GM19023 (cell line): Measurements from ENCODE around the gene SMYD3.
"Not testable (repeated sequence)": the region's sequence is repeated elsewhere in the genome, so short reads cannot be mapped to it uniquely, and the experiment has no call there.

Source experiments
- ATAC-seq: cut with Tn5 transposase; IDR thresholded peaks from one replicate; pipeline ENCODE4 v1.9.1; 2021; ENCODE audit warnings: mild to moderate bottlenecking, moderate library complexity; ENCODE audit not compliant: unreplicated experiment

SMYD3 gene

DNA sequence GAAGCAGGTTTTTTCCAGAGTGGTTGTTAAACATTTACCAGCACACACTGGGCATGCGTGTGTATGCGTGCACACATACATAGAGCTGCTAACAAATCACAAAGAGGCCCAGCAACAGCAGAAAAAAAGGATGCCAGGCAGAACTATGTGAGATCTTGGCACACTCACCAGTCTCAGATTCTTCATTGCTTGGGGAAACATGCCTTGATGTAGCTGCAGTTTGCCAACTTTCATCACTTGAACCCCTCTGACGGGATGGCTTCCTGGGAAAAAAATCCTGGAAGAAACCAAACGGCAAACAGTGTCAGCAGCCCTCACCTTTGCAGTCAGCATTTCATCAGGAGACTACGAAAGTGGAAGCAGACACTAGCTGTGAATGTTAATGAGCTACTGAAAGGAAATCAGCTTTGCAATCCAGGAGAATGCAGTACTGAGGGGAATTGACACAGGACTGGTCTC, 743.2 kb downstream of the SMYD3 start:
- ATAC-seq, result no peak

DNA sequence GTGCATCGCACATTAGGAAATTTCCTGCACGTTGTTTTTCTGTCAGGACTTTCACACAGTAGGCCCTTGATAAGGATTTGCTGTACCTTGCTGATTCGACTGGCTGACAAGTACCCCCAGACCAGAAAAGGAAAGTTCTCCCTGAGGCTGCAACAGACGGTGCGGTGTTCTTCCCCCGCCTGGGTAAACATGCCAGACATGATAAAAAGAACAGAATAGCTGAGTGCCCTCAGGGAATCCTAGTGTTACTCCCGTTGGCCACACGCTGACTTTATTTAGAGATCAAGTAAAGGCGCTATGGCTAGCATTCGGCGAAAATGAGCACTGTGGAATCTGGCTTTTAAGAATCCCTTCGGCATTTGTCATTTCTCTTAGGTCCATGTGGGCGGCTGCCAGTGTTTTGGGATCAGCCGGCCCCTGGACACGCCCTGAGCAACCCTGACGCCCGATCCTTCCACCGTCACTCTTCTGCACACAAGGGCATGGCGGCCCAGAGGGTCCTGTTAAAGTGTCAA, 744.6 kb downstream of the SMYD3 start:
- no peak for ATAC-seq

DNA sequence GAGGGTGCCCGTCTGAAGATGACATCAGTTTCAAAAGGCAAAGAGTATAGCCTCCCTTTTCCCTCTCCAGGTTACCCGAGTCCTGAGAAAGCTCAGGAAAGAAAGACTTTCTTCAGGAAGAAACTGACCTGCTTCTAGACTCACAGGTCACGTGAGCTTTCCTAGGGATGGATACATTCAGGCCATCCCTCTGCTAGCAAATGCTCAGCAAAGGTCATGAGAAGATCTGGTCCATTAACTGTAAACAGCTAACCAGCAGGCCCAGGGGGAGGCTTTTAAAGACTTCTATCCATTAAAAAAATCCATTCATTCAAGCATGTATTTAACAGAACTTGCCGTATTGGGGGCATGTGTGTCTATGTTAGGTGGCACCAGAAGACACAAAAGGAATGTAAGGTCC, 746.8 kb downstream of the SMYD3 start:
- no peak for ATAC-seq

DNA sequence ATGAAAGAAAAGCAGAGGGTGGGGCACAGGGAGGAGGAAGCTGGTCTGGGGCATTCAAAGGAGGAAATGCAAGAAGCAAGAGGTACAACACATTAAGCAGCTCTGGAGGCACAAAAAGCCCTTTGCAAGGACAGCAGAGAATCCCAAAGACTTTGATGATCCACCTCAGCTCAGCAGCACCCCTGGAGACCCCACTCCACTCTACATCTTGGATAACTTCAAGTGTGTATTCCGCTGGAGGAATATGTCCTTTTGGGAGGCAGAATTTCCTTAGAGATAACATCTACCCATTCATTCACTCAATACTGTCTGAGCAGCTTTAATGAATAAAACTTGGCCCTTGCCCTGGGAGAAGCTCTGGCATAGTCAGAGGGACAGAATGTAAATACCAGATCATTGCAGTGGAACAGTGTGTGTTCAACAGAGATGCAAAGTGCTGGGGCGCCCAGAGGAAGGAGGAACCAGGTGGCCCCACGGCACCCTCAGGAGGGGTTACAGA, 752.6 kb downstream of the SMYD3 start:
- ATAC-seq, result no peak

DNA sequence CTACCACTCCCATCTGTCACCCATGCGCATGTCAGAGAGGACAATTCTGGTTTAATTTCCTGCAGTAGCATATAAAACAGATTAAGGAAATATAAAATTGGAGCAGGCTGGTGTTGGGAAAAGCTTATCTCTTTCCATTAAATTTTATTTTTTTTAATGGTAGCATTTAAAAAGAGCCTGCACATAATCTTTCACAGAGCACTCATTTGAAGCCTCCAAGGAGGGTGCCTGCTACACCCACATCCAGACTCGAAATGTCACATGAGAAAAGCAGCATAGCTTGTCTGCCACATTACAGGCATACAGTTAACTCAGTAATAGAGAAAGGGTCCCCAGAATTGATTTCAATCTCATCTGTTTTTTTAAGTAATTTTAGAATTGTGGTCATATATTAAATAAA, 753.3 kb downstream of the SMYD3 start:
- ATAC-seq, result no peak

GRCh38 chr1:245752561-245752960, 754.5 kb downstream of the SMYD3 start:
- no peak for ATAC-seq

- ATAC-seq, result no peak
Measured at GRCh38 chr1:245751726-245752470, 755.2 kb downstream of the SMYD3 start.

- ATAC-seq, result no peak
Measured at GRCh38 chr1:245751116-245751515, 756.0 kb downstream of the SMYD3 start.

DNA sequence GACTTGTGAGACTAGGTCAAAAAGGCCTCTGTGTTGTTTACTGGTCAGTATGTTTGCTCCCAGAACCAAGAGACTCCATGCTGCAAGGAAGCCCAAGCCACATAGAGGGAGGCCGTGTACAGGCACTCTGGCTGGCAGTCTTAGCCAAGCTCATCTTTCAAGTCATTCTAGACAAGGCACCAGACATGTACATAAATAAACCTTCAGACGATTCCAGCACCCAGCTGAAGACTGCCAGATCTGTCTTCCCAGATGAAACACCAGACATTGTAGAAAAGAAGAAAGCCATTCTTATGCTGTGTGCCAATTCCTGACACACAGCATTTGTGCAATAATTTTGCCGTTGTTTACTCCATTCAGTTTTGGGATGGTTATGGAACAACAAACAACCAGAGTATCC, 756.8 kb downstream of the SMYD3 start:
- no peak for ATAC-seq

DNA sequence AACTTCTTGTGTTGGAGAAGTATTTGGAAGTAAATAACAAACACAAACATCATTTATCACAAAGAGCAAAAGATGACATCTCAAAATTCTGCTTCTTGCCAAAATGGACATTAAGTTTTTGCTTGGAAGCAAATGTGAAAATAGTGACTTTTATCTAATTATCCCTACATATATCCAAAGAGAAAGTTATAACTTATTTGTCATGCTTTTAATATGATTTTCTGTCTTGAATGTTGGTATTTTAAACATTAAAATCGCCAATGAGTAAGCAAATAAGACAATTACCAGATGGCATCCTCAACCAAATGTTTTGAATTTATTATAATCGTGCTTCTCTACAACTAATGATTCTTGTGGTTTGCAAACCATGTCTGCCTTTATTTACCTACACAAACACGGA, 758.0 kb downstream of the SMYD3 start:
- ATAC-seq, result no peak

DNA sequence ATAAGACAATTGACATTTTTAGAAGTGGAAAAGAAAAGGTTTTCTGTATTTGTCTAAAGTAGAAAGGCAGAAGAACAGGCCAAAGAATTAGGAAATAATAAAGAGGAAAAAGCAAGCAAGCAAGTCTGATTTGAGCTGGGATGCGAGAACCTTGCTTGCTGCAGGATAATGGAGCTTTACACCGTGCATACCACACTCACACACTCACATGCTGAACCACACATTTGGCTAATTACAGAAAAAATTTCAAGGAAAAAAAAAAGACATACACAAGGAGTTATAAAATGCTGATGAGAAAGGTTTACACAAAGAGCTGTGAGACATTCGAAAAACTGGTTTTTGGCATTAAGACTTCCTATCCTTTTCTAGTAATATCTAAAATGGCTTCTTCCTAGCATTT, 758.4 kb downstream of the SMYD3 start:
- no peak for ATAC-seq

DNA sequence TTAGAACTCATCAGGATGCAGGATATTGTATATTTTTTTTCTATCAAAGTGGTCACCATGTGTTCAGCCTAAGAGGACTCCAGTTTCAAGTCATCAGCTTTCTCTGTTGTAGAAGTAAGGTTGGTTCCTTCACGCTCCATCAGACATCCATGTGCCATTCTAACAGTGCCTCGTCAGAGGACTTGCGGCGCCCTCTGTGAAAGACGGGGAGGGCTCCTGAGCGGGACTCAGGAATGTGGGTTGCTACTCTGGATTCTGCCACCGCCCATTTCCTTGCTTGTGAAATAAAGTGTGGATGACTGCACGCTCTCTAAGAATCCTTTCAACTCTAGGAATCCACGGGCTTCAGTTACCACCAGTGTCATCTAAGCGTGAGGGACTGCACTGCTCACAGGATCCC, 758.8 kb downstream of the SMYD3 start:
- ATAC-seq, result no peak

- no peak for ATAC-seq
Measured at GRCh38 chr1:245742896-245743295, 764.2 kb downstream of the SMYD3 start.

GRCh38 chr1:245740336-245740735, 766.7 kb downstream of the SMYD3 start:
- not testable (repeated sequence) for ATAC-seq

DNA sequence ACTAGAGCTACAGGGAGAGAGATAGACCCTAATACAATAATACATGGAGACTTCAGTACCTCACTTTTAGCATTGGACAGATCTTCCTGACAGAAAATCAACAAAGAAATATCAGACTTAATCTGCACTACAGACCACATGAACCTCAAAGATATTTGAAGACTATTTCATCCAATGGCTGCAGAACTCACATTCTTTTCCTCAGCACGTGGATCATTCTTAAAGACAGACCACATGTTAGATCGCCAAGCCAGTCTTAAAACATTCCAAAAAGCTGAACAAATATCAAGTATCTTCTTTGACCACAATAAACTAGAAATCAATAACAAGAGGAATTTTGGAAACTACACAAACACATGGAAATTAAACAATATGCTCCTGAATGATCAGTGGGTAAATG, 776.3 kb downstream of the SMYD3 start:
- no peak for ATAC-seq

DNA sequence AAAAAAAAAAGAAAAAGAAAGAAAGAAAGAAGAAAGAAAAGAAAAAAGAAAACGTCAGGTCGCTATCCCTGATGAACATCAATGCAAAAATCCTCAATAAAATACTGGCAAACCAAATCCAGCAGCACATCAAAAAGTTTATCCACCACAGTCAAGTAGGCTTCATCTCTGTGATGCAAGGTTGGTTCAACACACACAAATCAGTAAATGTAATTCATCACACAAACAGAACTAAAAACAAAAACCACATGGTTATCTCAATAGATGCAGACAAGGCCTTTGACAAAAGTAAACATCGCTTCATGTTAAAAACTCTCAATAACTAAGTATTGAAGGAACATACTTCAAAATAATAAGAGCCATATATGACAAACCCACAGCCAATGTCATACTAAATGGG, 779.0 kb downstream of the SMYD3 start:
- ATAC-seq, result not testable (repeated sequence)

GRCh38 chr1:245721488-245721887, 785.6 kb downstream of the SMYD3 start:
- ATAC-seq, result no peak

- no peak for ATAC-seq
Measured at GRCh38 chr1:245718951-245719350, 788.1 kb downstream of the SMYD3 start.

DNA sequence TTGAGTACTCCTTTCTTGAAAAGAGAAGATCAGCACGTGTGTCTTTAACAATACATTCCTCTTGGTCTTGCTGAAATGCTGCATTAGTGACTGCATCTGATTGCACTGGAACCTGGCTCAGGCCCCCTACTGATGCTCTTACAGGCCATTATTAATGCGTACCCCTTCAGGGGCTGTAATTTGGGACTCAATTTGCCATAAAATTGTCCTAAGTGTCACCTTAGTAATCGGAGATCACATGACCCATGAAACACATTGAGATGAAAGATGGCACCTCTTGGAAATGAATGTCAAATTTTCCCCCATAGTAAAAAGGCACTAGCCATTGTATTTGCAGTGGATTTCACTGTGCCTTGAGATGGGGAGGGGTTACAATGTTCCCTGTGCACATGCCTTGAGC, 789.0 kb downstream of the SMYD3 start:
- ATAC-seq, result no peak

DNA sequence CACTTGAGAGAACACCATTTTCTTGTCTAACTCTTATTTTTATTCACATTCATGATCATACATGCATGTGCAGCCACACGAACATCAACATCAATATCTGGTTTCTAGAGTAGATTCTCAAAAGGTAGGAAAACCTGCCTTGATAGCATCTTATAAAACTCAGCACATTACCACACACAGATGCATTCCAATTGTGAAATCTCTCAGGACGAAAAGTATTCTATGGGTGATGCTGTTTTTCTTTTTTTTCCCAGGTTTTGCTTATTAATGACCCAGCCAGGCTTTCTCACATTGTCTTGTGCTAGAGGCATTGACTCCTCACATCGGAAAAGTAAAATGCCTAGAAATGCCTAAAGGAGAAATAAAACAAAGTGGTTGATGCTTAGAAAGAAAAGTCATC, 789.5 kb downstream of the SMYD3 start:
- no peak for ATAC-seq

DNA sequence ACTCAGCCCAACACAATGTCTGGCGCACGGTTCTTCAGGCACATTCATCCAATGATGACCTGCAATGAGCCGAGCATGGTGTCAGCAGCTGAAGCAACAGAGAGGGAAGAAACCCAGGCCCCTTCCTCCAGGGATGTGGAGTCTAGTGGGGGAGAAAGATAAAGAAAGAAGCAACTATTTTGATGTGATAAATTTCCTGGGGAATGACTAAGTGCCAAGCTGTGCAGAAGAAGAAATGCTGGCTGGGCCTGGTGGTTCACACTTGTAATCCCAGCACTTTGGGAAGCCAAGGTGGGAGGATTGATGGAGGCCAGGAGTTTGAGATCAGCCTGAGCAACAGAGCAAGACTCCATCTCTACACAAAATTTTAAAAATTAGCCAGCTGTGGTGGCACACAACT, 790.5 kb downstream of the SMYD3 start:
- no peak for ATAC-seq

GRCh38 chr1:245715970-245716369, 791.1 kb downstream of the SMYD3 start:
- no peak for ATAC-seq

DNA sequence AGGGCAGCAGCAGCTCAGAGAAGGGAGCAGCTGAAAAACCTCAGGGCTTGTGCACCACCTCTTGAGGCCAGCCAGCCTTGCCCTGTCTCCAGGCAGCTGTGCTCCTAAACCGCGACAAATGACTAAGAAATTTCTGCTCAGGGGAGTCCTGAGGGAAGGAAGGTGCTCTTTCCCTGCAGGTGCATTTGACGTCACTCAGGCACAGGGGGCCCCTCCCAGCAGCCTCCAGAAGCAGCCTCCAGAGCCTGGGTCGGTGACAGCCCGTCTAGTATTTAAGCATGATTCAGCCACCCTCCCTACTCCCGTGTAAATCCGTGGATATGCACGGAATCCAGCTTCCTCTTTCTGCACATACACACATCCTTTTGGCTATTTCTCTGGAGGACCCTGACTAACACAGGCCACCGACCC, 791.8 kb downstream of the SMYD3 start:
- ATAC-seq, result no peak
